ENCODE data around the gene CNDP2.
"Not testable (repeated sequence)": the region's sequence is repeated elsewhere in the genome, so short reads cannot be mapped to it uniquely, and the experiment has no call there.

CNDP2 gene

GRCh38 chr18:74473976-74474640 is 22.1 kb upstream of the CNDP2 start:
- no peak for DNase-seq

DNA sequence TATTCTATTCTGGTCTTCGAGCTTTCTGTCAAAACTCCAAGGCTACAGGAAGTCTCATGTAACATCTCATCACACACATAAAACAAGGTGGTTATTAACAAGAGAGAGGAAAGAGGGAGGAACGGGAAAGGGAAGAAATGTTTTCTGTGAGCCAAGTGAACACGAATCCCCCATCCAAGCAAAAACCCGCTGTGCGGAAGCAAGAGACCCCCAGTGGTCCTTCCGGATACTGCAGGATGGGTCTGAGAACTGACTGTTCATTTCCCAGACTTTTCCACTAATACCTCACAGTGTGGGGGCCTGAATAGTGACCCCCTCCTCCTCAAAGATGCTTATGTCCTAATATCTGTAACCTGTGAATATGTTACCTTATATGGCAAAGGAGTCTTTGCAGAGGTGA is 20.0 kb upstream of the CNDP2 start:
- DNase-seq, result no peak

- no peak for DNase-seq
These were observed 18.4 kb upstream of the CNDP2 start for GRCh38 chr18:74477771-74478170.

DNA sequence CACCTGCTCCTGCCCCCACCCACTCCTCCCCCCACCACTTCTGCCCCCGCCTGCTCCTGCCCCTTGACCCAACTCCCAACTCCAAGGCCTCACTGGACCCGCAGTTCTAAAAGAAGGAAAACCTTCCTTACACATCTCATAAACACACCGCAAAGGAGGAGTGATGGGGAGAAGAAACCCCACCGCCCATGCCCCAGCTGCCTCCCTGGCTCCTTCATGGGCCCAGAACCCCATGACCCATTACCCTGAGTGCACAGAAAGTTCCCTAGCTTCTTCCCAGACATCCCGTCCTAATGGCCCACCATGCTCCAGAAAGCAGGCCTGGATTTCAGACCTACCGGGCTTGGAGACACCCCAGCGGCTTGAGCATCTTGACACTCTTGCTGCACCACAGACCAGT is 17.8 kb upstream of the CNDP2 start:
- DNase-seq, result no peak

DNA sequence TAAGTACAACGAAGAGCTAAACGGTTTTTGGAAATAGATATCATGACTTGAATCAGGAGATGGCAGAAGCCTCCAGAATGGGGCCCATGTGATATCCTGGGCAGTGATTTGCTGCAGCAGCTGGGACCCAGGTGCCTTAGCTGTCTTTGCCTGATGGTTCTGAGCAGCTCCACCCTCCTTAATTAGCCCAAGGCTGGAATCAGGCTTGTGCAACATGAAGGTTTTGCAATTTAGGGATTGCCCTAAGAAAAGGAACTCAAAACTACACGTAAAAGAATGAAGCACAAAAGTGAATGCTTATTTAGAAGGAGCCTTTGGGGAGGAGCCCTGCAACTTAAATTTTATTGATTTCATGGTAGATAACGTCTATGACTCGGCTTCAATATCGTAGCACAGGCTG is 17.3 kb upstream of the CNDP2 start:
- no peak for DNase-seq

GRCh38 chr18:74479486-74480148 is 16.5 kb upstream of the CNDP2 start:
- no peak for DNase-seq

DNA sequence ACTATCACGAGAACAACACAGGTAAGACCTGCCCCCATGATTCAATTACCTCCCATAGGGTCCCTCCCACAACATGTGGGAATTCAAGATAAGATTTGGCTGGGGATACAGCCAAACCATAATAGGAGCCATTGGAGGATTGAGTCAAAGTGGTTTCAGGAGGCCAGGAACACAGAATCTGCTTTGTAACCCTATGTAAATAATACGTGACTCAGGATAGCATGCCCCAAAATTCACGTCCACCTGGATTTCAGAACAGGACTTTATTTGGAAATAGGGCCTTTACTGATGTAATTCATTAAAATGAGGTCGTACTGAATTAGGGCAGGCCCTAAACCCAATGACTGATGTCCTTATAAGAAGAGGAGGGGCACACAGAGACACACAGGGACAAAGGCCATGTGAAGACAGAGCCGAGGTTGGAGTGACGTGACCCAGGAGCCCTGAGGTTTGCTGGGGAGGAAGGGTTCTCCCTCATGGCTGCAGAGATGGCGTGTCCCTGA is 16.0 kb upstream of the CNDP2 start:
- DNase-seq, result no peak

DNA sequence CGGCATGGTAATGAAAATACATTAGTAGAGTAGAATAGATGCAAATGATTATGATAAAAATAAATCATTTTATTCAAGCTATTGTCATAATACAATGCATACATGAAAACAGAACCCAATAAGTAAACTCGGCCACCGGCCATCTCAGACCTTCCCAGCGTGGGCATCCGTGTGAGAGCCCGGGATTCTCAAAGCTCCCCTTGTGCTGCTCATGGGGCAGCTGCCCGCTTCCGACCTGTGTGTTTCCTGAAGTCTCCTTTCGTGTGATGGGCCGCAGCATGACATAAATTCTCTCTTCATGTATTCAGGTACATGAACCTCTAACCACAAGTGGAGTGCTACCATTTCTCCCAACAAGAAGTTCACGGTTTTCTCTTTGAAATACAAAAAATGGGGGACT is 13.5 kb upstream of the CNDP2 start:
- no peak for DNase-seq

DNA sequence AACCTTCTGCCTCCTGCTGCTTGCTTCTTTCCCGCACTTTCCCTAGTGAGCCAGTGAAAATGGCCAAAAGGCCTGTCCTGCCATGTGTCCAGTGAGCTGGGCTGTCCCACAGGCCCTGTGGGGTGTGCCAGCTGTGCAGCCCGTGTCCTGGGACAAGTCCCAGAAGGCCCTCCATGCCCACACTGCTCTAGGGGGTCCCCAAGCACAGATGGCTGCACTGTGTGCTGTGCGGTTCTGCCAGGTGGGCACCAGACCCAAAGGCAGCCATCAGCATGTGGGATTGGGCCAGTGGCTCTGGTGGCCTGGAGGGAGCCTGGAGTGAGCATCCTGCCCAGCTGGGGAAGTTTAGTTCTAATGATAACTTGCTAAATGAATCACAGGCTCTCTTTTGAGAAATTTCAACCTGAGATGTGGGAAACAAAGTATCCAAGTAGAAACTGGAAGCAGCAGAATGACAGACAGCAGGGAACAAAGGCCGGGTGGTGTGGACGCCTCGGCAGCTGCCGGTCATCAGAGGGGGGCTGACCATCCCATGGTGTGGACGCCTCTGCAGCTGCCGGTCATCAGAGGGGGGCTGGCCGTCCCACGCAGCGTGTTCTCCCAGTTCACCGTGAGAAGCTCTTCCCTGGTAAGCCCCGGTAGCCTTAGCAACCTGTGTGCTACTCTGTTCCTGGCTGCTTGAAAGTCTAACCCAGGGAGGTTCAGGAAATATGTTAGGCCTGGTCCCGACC is 9.9 kb upstream of the CNDP2 start:
- no peak for DNase-seq

- DNase-seq, result no peak
These were observed 7.8 kb upstream of the CNDP2 start for GRCh38 chr18:74488354-74488753.

DNA sequence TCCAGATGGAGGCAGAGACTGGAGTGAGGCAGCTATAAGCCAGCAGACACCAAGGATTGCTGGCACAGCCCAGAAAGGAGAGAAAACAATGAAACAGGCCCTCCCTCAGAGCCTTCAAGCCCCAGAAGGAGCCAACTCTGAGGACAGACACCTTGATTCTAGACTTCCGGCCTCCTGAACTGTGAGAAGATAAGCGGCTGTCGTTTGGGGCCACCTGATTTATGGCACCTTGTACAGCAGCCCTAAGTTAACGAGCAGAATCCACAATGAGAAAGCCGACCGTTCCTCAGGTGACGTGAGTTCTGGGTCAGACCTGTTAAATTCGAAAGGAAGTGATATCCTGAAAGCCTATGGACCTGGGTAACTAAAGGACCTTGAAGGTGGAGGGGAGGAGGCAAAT is 7.3 kb upstream of the CNDP2 start:
- DNase-seq, result no peak

GRCh38 chr18:74489676-74490075 is 6.5 kb upstream of the CNDP2 start:
- no peak for DNase-seq

DNA sequence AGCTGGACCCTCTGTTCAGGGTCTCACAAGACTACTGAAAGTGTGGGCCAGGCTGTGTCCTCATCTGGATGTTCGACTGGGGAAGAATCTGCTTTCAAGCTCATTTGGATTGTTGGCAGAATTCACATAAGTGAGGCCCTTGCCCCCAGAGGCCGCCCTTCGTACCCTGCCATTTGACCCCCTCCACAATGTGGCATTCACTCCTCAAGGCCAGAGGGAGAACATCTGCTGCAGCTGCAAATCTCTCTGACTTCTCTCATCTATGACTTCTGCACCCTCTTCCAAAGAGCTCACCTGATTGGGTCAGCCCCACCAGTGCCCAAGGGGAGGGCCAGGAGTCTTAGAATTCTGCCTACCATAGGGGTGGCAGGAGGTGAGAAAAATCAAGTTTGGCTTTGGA is 3.9 kb upstream of the CNDP2 start:
- DNase-seq, result no peak

GRCh38 chr18:74493689-74494088 is 2.5 kb upstream of the CNDP2 start:
- DNase-seq, result peak; percentile 59

DNA sequence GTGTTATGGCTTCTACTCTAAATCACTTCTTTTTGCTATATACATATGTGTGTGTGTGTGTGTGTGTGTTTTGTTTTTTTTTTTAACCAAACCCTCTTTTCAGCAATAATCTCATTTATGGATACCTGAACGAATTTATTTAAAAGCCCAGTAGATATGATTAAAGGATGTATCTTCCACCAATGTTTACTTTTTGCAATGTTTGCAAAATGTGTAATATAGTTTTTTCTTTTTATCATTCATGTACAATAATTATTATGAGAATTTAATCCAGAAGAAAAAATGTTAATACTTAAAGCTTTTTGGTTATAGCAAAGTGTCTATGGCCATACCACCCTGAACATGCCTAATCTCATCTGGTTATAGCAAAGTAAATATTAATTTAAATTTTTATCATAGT is 1.6 kb upstream of the CNDP2 start:
- no peak for DNase-seq

GRCh38 chr18:74496508-74497323 is 553 bp downstream of the CNDP2 start:
- DNase-seq, result peak; percentile 17

DNA sequence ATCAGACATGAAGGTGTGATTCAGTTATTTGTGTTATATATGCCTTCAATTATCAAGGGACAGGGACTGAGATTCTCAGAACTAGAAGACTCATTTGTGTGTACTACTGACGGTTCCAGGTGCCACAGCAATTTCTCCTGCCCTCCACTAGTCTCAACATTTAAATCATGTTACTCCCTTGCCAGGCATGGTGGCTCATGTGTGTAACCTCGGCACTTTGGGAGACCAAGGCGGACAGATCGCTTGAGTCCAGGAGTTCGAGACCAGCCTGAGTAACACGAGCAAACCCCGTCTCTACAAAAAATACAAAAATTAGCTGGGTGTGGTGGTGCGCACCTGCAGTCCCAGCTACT is 1.1 kb downstream of the CNDP2 start:
- no peak for DNase-seq

DNA sequence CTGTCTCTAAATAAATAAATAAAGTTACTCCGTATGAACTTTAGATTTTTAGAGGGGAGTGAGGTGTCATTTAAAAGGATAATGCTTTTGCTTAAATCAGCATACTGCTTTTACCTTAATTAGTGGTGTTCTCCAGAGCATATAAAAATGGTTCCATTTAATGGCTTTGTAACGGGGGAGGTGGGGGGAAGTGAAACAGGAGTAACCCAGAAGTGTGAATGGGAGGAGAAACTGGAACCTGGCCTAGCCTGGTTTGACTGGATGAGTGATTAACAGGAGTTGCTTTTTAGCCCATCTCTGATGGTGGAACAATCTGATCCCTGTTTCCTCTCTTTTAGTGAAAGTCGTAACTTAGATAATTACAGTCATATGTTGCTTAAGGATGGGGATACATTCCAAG is 1.6 kb downstream of the CNDP2 start:
- DNase-seq, result no peak

DNA sequence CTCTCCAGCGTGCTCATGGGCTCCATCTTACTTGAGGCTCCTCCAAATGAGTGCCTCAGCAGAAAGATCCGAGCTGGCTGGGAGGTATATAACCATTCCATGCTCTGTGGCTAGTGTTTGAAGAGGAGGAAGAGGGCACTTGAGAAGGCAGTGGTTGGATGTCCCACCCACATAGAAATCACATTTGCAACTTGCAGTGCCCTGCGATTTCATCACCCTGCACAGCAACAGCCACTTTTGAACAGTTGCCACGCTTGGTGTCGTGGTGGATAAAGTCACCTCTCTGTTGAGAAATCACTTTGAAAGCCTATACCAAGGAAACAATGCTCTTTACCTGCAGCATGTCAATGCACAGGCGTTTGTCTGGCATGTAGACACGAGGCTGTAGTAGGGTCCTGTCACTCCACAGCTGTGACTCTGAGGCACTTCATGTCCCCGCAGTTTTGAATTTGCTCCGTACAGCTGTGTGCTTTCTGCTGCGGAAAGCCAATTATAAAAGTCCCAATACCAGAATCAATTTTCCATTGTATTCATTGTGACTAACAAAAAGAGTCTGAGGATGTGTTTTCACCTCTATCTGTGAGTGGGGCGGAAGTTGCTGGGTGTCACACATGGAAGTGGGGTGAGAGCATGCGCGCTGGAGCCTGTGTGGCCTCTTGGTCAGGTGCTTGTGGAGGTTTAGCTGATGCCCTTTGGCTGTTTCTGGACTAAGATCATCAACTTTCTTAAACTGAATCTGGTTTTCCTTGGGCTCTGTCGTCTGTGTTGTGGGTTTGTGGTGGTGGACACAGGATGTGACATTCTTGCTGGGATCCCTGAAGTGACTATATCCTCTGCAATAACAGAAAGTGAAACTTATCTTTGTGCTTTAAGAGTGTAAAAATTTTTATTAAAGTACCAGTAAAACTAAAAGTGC is 2.8 kb downstream of the CNDP2 start:
- peak; percentile 68 for DNase-seq

DNA sequence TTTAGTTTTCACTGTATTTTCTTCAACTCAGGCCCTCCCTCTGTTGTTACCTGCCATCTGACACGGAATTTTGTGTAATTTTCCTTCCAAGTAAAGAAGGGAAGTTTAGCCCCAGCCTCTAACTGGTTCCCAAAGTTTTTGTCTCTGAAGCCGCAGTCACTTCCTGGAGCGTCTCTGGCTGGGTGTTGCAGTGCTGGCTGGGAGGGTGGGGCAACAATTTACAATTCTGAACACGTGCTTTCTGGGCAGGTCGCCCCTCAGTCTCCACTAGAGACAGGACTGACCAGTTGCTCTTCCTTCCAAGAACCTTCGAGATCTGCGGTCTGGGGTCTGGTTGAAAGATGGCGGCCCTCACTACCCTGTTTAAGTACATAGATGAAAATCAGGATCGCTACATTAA is 3.5 kb downstream of the CNDP2 start:
- peak; percentile 24 for DNase-seq

DNA sequence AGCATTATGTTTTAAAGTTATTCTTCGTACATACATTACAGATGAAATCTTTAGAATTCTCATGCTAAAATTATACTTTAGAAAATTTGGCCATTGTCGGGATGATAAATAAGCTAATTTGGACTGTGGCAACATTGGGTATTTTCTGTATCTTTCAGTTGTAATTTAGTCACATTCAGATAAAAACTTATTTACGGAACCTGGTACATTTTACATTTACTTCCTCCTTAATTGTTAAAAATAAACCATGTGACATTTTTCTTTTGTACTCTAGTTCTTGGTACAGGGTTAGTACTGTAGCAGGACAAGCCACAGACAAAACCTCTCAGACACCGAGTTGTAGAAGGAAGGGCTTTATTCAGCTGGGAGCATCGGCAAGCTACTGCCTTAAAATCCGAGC is 4.2 kb downstream of the CNDP2 start:
- DNase-seq, result no peak

DNA sequence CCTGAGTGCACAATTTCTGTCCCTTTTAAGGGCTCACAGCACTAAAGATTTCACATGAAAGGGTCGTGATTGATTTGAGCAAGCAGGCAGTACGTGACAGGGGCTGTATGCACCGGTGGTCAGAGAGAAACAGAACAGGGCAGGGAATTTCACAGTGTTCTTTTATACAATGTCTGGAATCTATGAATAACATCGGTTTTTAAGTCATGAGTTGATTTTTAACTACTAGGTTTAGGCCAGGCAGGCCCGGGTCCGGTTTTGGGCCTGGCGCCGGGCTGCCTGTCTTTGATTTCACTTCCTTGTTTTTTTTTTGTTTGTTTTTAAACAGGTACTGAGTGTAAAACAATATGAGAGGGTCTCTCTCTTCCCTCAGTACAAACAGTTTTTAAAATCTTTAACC is 4.6 kb downstream of the CNDP2 start:
- not testable (repeated sequence) for DNase-seq

Data from activated gamma-delta T cell treated with Interleukin-2 at 50 U/mL for 16 hours (primary cell).